GM23248 (cell line): ENCODE results near the gene SCO2. TPM values are rescaled to one million over a fixed set of nuclear protein-coding genes. Genes with fewer than 3 reads are reported as not detected.

Experiments
- DNase-seq: peaks from one replicate; pipeline ENCODE4 v3.0.0-alpha.2; 2015
- H2AFZ ChIP-seq: fragments of 200-600 bp; sonication (generic); 2 replicates; pipeline ENCODE4 v1.6.1; 2016; ENCODE audit warnings: antibody characterized with exemption
- H3F3A ChIP-seq: fragments of 200-600 bp; sonication (generic); 2 replicates; pipeline ENCODE4 v1.6.1; 2016; ENCODE audit warnings: mild to moderate bottlenecking, antibody characterized with exemption, mixed run types; ENCODE audit not compliant: insufficient read depth
- H3K27ac ChIP-seq: fragments of 200-600 bp; sonication (generic); 2 replicates; pipeline ENCODE4 v1.5.1; 2016; ENCODE audit warnings: mild to moderate bottlenecking
- H3K27me3 ChIP-seq: fragments of 200-600 bp; sonication (generic); replicated peaks from 2 replicates; pipeline ENCODE4 v1.6.1; 2016; ENCODE audit warnings: mild to moderate bottlenecking; ENCODE audit not compliant: insufficient read depth
- H3K36me3 ChIP-seq: fragments of 200-600 bp; sonication (generic); 2 replicates; pipeline ENCODE4 v1.6.1; 2016; ENCODE audit warnings: low read depth, mild to moderate bottlenecking
- H3K4me1 ChIP-seq: fragments of 200-600 bp; sonication (generic); 2 replicates; pipeline ENCODE4 v1.6.1; 2016; ENCODE audit warnings: mild to moderate bottlenecking; ENCODE audit not compliant: insufficient read depth
- H3K4me2 ChIP-seq: fragments of 200-600 bp; sonication (generic); one replicate; pipeline ENCODE4 v1.6.1; 2016; ENCODE audit warnings: mild to moderate bottlenecking; ENCODE audit not compliant: unreplicated experiment
- H3K4me3 ChIP-seq: fragments of 200-600 bp; sonication (generic); 2 replicates; pipeline ENCODE4 v1.5.1; 2016; ENCODE audit warnings: mild to moderate bottlenecking
- H3K79me2 ChIP-seq: fragments of 200-600 bp; sonication (generic); 2 replicates; pipeline ENCODE4 v1.6.1; 2016; ENCODE audit warnings: mild to moderate bottlenecking; ENCODE audit not compliant: insufficient read depth
- H3K9ac ChIP-seq: fragments of 200-600 bp; sonication (generic); 2 replicates; pipeline ENCODE4 v1.6.1; 2016; ENCODE audit warnings: mild to moderate bottlenecking
- H3K9me2 ChIP-seq: fragments of 200-600 bp; sonication (generic); 2 replicates; pipeline ENCODE4 v1.6.1; 2016; ENCODE audit warnings: mixed run types, mild to moderate bottlenecking, moderate library complexity; ENCODE audit not compliant: insufficient read depth
- H3K9me3 ChIP-seq: fragments of 200-600 bp; sonication (generic); one replicate; pipeline ENCODE4 v1.6.1; 2017; ENCODE audit warnings: low read depth
- H4K20me1 ChIP-seq: fragments of 200-600 bp; sonication (generic); 2 replicates; pipeline ENCODE4 v1.6.0; 2016; ENCODE audit not compliant: insufficient read depth
- EZH2 ChIP-seq: fragments of 200-600 bp; sonication (generic); IDR thresholded peaks from 2 replicates; pipeline ENCODE4 v1.6.1; 2018; ENCODE audit warnings: antibody characterized with exemption, mild to moderate bottlenecking; ENCODE audit not compliant: insufficient read depth, poor library complexity, severe bottlenecking
- EZH2phosphoT487 ChIP-seq: fragments of 200-600 bp; sonication (generic); IDR thresholded peaks from 2 replicates; pipeline ENCODE4 v1.6.1; 2018; ENCODE audit warnings: antibody characterized with exemption, moderate library complexity, mild to moderate bottlenecking, low read depth; ENCODE audit not compliant: insufficient read depth
- WGBS, 2 experiments: methylation state at CpG; one replicate each; pipeline ENCODE4 v1.1.6; 2015 to 2017; ENCODE audit warnings: low lambda C conversion rate in 2 of 2, low coverage in 1 of 2; ENCODE audit errors: missing lambda C conversion rate in 2 of 2; 5-methylcytosine and 5-hydroxymethylcytosine counted together
- in situ Hi-C: fragments of 300-500 bp; cut with MboI; formaldehyde crosslinking; loops from 2 replicates; pipeline ENCODE4 v1.15.0; 2020
- polyA plus RNA-seq: library from polyadenylated mRNA; unstranded; fragments of >200 nt; fragmentation: Nextera tagmentation; extraction: Ambion mirVana; gene quantifications from 2 replicates; pipeline ENCODE4 v1.2.1, GENCODE V29; 2016
- total RNA-seq: library from RNA; depleted of rRNA; stranded (reverse); fragments of >200 nt; shearing (Covaris generic); gene quantifications from 2 replicates; pipeline ENCODE4 v1.2.3, GENCODE V29; 2014

SCO2 gene
- total and polyA plus RNA-seq, 2 experiments from 2014 or later, result 8.4 to 11.0 TPM

DNA sequence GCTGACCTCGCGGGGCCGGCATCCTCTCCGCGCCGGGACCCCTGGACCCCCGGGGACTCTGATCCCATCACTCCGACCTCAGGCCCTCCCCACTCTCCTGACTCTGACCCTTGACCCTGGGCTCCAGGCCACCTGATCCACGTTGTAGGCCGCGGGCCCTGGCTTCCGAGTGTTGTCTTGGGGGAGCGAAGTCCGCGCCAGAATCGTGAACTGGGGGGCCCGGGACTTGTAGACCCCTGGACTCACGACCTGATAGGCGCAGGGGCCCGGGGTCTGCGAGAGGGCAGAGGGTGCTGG lies 5.1 kb upstream of the SCO2 start:
- TF ChIP-seq EZH2 (no peak), EZH2phosphoT487 (no peak)
- peak overlapping the region; percentile 81 for H3K4me2 ChIP-seq
- H3K27me3 ChIP-seq, result no peaks in the 10 kb centered on the region
- peaks cover 21% of the 10 kb centered on the region for H3F3A ChIP-seq
- in situ Hi-C loops, result no loop called here
- H2AFZ ChIP-seq, result peak overlapping the region; percentile 47; the same call in 1 of the 2 replicates
- 1 to 4% methylated on average over 21 of the region's 21 CpGs for WGBS, 2 experiments
- H3K4me1 ChIP-seq, result no peaks in the 10 kb centered on the region
- H3K9me3 ChIP-seq, result no peaks in the 10 kb centered on the region
- peak overlapping the region; percentile 81 for H3K4me3 ChIP-seq
- no peaks in the 10 kb centered on the region for H3K36me3 ChIP-seq
- no peaks in the 10 kb centered on the region for H3K9me2 ChIP-seq
- H4K20me1 ChIP-seq, result no peaks in the 10 kb centered on the region
- peak overlapping the region; percentile 95 for H3K9ac ChIP-seq
- H3K27ac ChIP-seq, result peak overlapping the region; percentile 55
- DNase-seq, result peak; percentile 48
- no peaks in the 10 kb centered on the region for H3K79me2 ChIP-seq

DNA sequence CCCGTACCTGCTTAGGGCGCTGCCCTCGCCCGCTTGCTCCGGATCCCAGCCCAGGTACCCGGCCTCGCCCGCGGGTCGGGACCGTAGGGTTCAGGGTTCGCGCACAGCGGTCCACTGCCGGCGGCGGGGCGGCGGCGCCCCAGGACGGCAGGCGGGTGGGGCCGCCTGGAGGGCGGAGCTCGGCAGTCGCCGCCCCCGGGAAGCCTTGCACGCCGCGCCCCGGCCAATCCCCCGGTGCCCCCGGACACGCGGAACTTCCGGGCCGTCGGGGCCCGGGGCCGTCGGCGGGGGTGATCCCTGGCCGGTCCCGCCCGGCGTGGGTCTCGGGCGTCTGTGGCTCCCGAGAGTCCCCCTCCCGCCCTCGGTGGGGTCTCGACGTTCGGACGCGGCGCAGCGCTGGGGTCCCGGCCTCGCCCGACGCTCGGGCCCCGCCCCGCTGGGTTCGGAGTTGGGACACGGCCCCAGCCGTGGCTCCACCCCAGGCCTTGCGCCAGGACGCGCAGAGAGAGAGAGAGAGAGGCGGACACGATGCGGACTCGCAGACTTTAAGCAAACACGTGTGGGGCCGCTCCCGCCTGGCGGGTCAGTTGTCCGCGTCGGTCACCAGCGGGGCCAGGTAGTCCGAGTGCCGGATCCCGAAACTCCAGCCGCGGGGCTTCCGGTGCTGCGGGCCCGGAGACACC lies 4.6 kb upstream of the SCO2 start, which contains the start of gene TYMP:
Gene TYMP, minus strand, starts transcription at position 116 of the 683 bp plus-strand sequence. CDS start 303 bp downstream, outside the sequence.
- H3K36me3 ChIP-seq, result no peaks in the 10 kb centered on the region
- TF ChIP-seq EZH2 (no peak), EZH2phosphoT487 (no peak)
- peak within 1 kb of the TSS; percentile 55 for H3K27ac ChIP-seq
- 3 to 5% methylated on average over 28 to 73 of the region's 92 CpGs for WGBS, 2 experiments
- H3K4me1 ChIP-seq, result no peaks in the 10 kb centered on the region
- H3K4me2 ChIP-seq, result peak within 1 kb of the TSS; percentile 81
- H3K9me2 ChIP-seq, result no peaks in the 10 kb centered on the region
- H3K79me2 ChIP-seq, result no peaks in the 10 kb centered on the region
- no peaks in the 10 kb centered on the region for H4K20me1 ChIP-seq
- H3F3A ChIP-seq, result peaks cover 21% of the 10 kb centered on the region
- H3K9me3 ChIP-seq, result no peaks in the 10 kb centered on the region
- peak; percentile 90 for DNase-seq
- H2AFZ ChIP-seq, result peak within 1 kb of the TSS; percentile 47
- H3K27me3 ChIP-seq, result no peaks in the 10 kb centered on the region
- in situ Hi-C loops, result no loop called here
- peak within 1 kb of the TSS; percentile 95 for H3K9ac ChIP-seq
- peak within 1 kb of the TSS; percentile 81 for H3K4me3 ChIP-seq

DNA sequence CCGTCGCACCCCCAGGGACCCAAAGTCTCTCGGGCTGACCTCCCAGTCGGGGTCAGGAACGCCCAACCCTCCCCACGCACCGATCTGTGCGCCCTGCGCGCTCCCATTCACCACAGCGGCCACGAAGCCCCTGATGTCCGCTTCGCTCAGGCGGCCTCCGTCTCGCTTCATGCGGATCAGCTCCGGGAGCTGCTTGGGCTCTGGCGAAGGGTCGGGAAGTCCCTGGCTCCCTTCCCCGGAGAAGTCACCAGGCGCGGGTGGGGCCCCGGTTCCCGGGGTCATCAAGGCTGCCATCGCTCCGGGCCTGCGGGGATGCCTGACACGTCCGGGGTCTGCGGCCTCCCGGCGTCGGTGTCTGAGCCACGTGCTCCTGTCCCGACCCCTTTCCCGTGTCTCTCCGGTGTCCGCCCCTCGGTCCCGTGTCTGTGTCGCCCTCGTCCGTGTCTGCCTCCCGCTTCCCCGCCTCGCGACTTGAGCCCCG lies 4.1 kb upstream of the SCO2 start:
- Histone ChIP-seq H3K79me2 (peaks cover 2% of the 10 kb centered on the region), H3K4me3 (peak overlapping the region; percentile 81), H2AFZ (peak overlapping the region; percentile 47), H4K20me1 (no peaks in the 10 kb centered on the region), H3F3A (peaks cover 21% of the 10 kb centered on the region), H3K9ac (peak overlapping the region; percentile 95), H3K9me2 (no peaks in the 10 kb centered on the region), H3K4me2 (peak overlapping the region; percentile 45), H3K36me3 (no peaks in the 10 kb centered on the region), H3K27ac (peak overlapping the region; percentile 15; the same call in 1 of the 2 replicates), H3K9me3 (no peaks in the 10 kb centered on the region), H3K27me3 (no peaks in the 10 kb centered on the region), H3K4me1 (no peaks in the 10 kb centered on the region)
- WGBS, 2 experiments, result 8 to 11% methylated on average over 38 to 47 of the region's 50 CpGs
- DNase-seq, result peak; percentile 49
- TF ChIP-seq EZH2 (no peak), EZH2phosphoT487 (no peak)
- in situ Hi-C loops, result no loop called here

DNA sequence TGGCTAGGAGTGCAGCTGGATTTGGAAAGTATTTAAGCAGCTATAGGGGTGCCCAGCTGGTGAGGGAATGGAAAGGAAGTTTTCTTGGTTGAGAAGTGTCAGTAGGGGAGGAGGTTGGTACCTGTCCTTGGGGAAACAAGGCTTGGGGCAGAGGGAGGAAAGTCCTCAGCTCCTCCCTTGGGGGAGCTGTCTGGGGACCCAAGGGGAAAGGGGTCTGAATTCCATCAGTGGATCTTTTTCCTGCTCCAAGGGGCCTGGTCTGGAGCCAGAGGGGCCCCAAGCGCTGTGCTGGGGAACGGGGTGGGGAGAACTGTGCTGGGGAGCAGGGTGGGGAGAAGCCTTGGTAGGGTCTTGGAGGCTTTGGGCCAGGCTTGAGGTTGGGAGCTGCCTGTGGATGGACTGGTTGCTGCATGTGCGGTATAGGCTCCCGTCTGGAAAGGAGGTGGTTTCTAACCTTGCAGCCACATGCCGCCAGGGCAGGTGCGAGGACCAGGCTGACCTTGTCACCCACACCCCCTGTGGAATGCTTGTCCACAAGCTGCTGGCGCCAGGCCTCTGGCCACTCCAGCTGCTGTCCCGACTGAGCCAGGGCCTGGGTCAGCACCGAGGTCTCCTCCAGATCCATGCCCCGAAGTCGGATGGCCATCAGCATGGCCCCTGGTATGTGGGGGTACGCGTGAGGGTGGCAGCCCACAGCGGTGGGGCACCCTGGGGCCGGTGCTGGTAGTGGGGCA lies 3.5 kb upstream of the SCO2 start:
- Histone ChIP-seq H4K20me1 (no peaks in the 10 kb centered on the region), H3K4me3 (peak overlapping the region; percentile 81), H3K36me3 (no peaks in the 10 kb centered on the region), H3K9me2 (no peaks in the 10 kb centered on the region), H3K27ac (0 out of 2 replicates have a peak overlapping the region, but pooled peaks have one; percentile 15), H3K9me3 (no peaks in the 10 kb centered on the region), H3K4me1 (no peaks in the 10 kb centered on the region), H3K27me3 (no peaks in the 10 kb centered on the region), H3K79me2 (peaks cover 8% of the 10 kb centered on the region), H2AFZ (no peak overlapping the region), H3K4me2 (peak overlapping the region; percentile 45), H3K9ac (peak overlapping the region; percentile 95; the same call in 1 of the 2 replicates), H3F3A (peaks cover 21% of the 10 kb centered on the region)
- 57 to 67% methylated on average over 9 to 14 of the region's 15 CpGs for WGBS, 2 experiments
- no peak for TF ChIP-seq EZH2
- TF ChIP-seq EZH2phosphoT487, result no peak
- in situ Hi-C loops, result no loop called here
- DNase-seq, result no peak
